ENCODE results near the gene RNF123. TPM values are rescaled to one million over a fixed set of nuclear protein-coding genes. Genes with fewer than 3 reads are reported as not detected.

RNF123 gene
- total RNA-seq, 1 experiment from 2014 or later, result 23.1 TPM

DNA sequence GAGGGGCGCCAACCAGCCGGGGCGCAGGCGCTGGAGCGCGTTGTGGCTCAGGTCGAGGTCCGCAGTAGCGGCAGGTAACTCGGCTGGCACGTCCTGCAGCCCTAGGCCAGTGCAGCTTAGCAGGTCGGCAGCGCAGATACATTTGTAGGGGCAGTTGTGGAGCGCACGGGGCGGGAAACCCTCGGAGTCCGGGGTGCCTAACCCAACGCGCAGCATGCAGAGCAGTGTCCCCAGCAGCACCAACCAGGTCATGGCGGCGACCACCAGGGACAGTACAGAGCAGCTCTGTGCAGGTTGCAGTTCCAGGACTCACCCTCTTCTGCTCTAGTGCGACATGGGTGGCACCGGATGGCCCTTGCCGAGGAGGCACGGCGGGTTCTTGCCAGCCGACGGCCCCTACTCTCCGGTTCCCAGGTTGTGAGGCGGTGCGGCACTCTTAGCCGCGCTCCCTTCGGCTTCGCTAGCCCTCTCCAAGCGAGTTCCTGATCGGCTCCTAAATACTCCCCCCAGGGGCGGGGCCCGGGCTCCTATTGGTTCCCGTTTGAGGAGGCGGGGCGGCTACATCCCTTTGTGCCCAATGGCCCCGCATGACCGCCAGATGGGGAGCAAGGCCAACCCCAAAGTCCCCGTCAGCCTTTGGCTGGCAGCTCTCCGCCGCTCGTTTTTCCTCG lies 30.0 kb downstream of the RNF123 start, which contains the start of gene AMIGO3:
AMIGO3 (minus strand) TSS at position 471 of the 671 bp plus-strand sequence; CDS start at position 252, 219 bp downstream.
- CTCF ChIA-PET, result no interaction called here
- TF ChIP-seq POLR2AphosphoS5 (IDR thresholded peaks at IDR 0.05; ENCODE audit: low read depth, low read length), result peak; percentile 58; the same call in 1 of the 2 replicates
- TF ChIP-seq, protein P1, sequence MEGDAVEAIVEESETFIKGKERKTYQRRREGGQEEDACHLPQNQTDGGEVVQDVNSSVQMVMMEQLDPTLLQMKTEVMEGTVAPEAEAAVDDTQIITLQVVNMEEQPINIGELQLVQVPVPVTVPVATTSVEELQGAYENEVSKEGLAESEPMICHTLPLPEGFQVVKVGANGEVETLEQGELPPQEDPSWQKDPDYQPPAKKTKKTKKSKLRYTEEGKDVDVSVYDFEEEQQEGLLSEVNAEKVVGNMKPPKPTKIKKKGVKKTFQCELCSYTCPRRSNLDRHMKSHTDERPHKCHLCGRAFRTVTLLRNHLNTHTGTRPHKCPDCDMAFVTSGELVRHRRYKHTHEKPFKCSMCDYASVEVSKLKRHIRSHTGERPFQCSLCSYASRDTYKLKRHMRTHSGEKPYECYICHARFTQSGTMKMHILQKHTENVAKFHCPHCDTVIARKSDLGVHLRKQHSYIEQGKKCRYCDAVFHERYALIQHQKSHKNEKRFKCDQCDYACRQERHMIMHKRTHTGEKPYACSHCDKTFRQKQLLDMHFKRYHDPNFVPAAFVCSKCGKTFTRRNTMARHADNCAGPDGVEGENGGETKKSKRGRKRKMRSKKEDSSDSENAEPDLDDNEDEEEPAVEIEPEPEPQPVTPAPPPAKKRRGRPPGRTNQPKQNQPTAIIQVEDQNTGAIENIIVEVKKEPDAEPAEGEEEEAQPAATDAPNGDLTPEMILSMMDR (IDR thresholded peaks at IDR 0.05), result no peak; the same call in 1 of the 2 replicates
- POLR2A ChIA-PET, result no interaction called here
- ATAC-seq, result peak; percentile 68
- peaks cover 9% of the 10 kb centered on the region for H3K4me1 ChIP-seq (ENCODE audit: control insufficient read depth, insufficient read depth, low read length)
- peaks cover 3% of the 10 kb centered on the region for H3K36me3 ChIP-seq (ENCODE audit: control insufficient read depth, insufficient read depth, low read length)
- H3K9me3 ChIP-seq (ENCODE audit: control insufficient read depth, insufficient read depth, low read depth, low read length), result no peaks in the 10 kb centered on the region
- in situ Hi-C loops (cut with HindIII; ENCODE audit: low pct_unique_long_range_greater_than_20kb, low sequenced_read_pairs) (no loop called here), intact Hi-C loops (cut with micrococcal nuclease; ENCODE audit: unreplicated experiment) (no loop called here)
- no TSS peak for BruUV-seq (replicated peaks)
- peak; percentile 22 for DNase-seq (ENCODE audit: low read depth, low spot score)
- H3K27me3 ChIP-seq (ENCODE audit: control insufficient read depth, insufficient read depth, low read length), result no peaks in the 10 kb centered on the region
- peak within 1 kb of the TSS; percentile 17; the same call in 1 of the 2 replicates for H3K27ac ChIP-seq (ENCODE audit: low read length)
- H3K4me3 ChIP-seq (ENCODE audit: low read depth in 2 of 2, low read length in 2 of 2), result peak within 1 kb of the TSS; percentile 24 to 31

DNA sequence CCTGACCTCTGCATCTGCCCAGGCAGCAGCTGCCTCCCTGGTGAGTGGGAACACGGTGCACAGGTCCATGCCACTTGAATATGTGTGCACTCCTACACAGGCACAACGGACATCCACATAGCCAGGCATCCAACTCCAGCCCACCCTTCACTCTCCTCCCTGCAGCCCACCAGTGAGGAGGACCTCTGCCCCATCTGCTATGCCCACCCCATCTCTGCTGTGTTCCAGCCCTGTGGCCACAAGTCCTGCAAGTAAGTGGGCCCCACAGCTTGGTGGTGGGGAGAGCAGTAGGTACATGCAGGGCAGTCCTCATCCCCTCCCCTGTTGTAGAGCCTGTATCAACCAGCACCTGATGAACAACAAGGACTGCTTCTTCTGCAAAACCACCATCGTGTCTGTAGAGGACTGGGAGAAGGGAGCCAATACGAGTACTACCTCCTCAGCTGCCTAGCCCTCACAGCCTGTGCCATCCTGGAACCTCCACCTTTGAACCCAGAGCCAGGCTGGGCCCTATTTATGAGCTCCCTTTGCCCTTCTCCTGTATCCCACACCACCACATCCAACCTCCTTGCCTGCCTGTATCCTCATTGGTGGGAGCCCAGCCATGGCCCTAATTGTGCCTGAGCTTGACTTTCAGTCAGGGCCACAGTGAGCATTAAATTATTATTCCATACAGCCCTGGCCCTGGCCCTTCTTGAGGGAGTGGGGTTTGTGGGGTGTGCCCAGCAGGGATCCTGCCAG lies 31.7 kb downstream of the RNF123 start:
- BruUV-seq (replicated peaks), result no TSS peak
- ChIA-PET CTCF (no interaction called here), POLR2A (no interaction called here)
- H3K27ac ChIP-seq (ENCODE audit: low read length), result no peak overlapping the region
- no peaks in the 10 kb centered on the region for H3K27me3 ChIP-seq (ENCODE audit: control insufficient read depth, insufficient read depth, low read length)
- H3K36me3 ChIP-seq (ENCODE audit: control insufficient read depth, insufficient read depth, low read length), result peaks cover 3% of the 10 kb centered on the region
- intact Hi-C loops (cut with micrococcal nuclease; ENCODE audit: unreplicated experiment) (no loop called here), in situ Hi-C loops (cut with HindIII; ENCODE audit: low pct_unique_long_range_greater_than_20kb, low sequenced_read_pairs) (no loop called here)
- H3K4me1 ChIP-seq (ENCODE audit: control insufficient read depth, insufficient read depth, low read length), result peaks cover 16% of the 10 kb centered on the region
- TF ChIP-seq, protein P2, sequence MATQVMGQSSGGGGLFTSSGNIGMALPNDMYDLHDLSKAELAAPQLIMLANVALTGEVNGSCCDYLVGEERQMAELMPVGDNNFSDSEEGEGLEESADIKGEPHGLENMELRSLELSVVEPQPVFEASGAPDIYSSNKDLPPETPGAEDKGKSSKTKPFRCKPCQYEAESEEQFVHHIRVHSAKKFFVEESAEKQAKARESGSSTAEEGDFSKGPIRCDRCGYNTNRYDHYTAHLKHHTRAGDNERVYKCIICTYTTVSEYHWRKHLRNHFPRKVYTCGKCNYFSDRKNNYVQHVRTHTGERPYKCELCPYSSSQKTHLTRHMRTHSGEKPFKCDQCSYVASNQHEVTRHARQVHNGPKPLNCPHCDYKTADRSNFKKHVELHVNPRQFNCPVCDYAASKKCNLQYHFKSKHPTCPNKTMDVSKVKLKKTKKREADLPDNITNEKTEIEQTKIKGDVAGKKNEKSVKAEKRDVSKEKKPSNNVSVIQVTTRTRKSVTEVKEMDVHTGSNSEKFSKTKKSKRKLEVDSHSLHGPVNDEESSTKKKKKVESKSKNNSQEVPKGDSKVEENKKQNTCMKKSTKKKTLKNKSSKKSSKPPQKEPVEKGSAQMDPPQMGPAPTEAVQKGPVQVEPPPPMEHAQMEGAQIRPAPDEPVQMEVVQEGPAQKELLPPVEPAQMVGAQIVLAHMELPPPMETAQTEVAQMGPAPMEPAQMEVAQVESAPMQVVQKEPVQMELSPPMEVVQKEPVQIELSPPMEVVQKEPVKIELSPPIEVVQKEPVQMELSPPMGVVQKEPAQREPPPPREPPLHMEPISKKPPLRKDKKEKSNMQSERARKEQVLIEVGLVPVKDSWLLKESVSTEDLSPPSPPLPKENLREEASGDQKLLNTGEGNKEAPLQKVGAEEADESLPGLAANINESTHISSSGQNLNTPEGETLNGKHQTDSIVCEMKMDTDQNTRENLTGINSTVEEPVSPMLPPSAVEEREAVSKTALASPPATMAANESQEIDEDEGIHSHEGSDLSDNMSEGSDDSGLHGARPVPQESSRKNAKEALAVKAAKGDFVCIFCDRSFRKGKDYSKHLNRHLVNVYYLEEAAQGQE (IDR thresholded peaks at IDR 0.05; ENCODE audit: insufficient read depth in 1 of 2, low read depth in 2 of 2, low read length in 1 of 2), result no peak
- TF ChIP-seq, protein P1 (IDR thresholded peaks at IDR 0.05), result no peak
- TF ChIP-seq POLR2AphosphoS5 (IDR thresholded peaks at IDR 0.05; ENCODE audit: low read depth, low read length) (no peak), TCF7L2 (IDR thresholded peaks at IDR 0.05; ENCODE audit: low read depth, low read length) (no peak), SIN3A (IDR thresholded peaks at IDR 0.05; ENCODE audit: borderline replicate concordance, insufficient read depth, low read depth, low read length) (no peak)
- no peaks in the 10 kb centered on the region for H3K9me3 ChIP-seq (ENCODE audit: control insufficient read depth, insufficient read depth, low read depth, low read length)
- no peak for ATAC-seq
- DNase-seq (ENCODE audit: low read depth, low spot score), result no peak
- no peak overlapping the region for H3K4me3 ChIP-seq (ENCODE audit: low read depth in 2 of 2, low read length in 2 of 2)

Data from Panc1 (cell line).